ENCODE measurements around the gene KIR3DL3.

GRCh38 chr19:54708781-54709180 is 15.5 kb upstream of the KIR3DL3 start:
- TF ChIP-seq POU6F1 (CRISPR knock-in tag; IDR thresholded peaks at IDR 0.05; ENCODE audit: borderline replicate concordance, low read depth) (no peak), ZFP30 (CRISPR knock-in tag; IDR thresholded peaks at IDR 0.05) (no peak), SNAI2 (CRISPR knock-in tag; IDR thresholded peaks at IDR 0.05) (no peak)
